ENCODE data around the gene LAIR1.

Gene LAIR1

DNA sequence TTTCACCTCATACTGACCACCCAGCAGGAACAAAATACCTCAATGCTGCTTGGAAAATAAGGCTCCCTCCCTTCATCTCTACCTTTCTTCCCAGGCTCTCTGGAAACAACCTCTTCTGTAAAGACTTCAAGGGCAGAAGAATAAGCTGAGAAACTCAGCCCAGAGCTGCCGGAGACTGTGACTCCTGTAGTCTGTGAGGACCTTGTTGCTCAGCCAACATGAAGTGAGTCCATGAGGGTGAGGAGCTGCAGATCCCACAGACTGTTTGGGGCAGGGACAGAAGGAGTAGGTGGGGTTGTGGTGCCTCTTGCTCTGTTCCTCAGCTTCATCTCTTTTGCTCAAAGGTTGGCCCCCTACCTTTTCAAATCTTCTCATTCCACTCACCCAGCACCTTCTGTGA, 59.6 kb downstream of the LAIR1 start:
- peaks cover 18% of the 10 kb centered on the region for H3K4me1 Mint-ChIP-seq (ENCODE audit: low read depth)
- H3K9me3 Mint-ChIP-seq = no peaks in the 10 kb centered on the region
- no peak overlapping the region for H3K4me3 Mint-ChIP-seq
- peaks cover 6% of the 10 kb centered on the region for H3K27me3 Mint-ChIP-seq
- no peak overlapping the region for H3K27ac Mint-ChIP-seq
- H3K36me3 Mint-ChIP-seq (ENCODE audit: low read depth) = no peaks in the 10 kb centered on the region

DNA sequence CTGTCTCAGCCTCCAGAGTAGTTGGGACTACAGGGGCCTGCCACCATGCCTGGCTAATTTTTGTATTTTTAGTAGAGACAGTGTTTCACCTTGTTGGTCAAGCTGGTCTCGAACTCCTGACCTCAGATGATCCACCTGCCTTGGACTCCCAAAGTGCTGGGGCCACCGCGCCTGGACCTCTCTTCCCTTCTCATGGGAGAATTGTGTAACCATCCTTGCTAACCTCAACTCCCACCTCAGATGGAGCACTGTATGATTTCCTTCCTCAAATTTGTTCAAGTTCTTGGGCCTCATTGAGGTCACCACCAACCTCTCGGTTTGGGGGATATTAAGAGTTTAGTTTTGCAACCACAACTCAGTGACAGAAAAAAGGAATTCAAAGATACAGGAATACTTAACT, 62.5 kb downstream of the LAIR1 start:
- no peak overlapping the region for H3K4me3 Mint-ChIP-seq
- peaks cover 6% of the 10 kb centered on the region for H3K27me3 Mint-ChIP-seq
- no peaks in the 10 kb centered on the region for H3K36me3 Mint-ChIP-seq (ENCODE audit: low read depth)
- peaks cover 18% of the 10 kb centered on the region for H3K4me1 Mint-ChIP-seq (ENCODE audit: low read depth)
- H3K9me3 Mint-ChIP-seq = no peaks in the 10 kb centered on the region
- no peak overlapping the region for H3K27ac Mint-ChIP-seq
